ENCODE measurements around the gene VSIG4. TPM values are rescaled to one million over a fixed set of nuclear protein-coding genes. Genes with fewer than 3 reads are reported as not detected.

VSIG4 gene
- total and polyA plus RNA-seq, 10 of the 15 experiments (the other 5 are each of a cell fraction or from before 2014, with no cell fraction given) = 0.05 to 0.36 TPM; not detected in 8

- Histone ChIP-seq H3K4me2 (ENCODE audit: control insufficient read depth, insufficient read depth) (no peak overlapping the region), H3K4me3 (no peak overlapping the region), H4K20me1 (ENCODE audit: control insufficient read depth, insufficient read depth) (no peaks in the 10 kb centered on the region), H3K9ac (ENCODE audit: control insufficient read depth, insufficient read depth, low read length) (no peak overlapping the region), H3K27me3 (replicated peaks in 1 of 2; ENCODE audit: control insufficient read depth in 2 of 2, insufficient read depth in 2 of 2, low read length in 1 of 2) (no peaks in the 10 kb centered on the region), H3K9me3 (replicated peaks; ENCODE audit: control insufficient read depth, insufficient read depth, low read length) (no peaks in the 10 kb centered on the region), H3K79me2 (ENCODE audit: control insufficient read depth, insufficient read depth, low read length) (no peaks in the 10 kb centered on the region), H3K4me1 (ENCODE audit: control insufficient read depth, insufficient read depth, low read length) (no peaks in the 10 kb centered on the region; the same call in 1 of the 2 replicates), H3K36me3 (ENCODE audit: control insufficient read depth in 2 of 2, insufficient read depth in 2 of 2, low read length in 1 of 2) (no peaks in the 10 kb centered on the region), H2AFZ (ENCODE audit: control insufficient read depth, low read depth, low read length) (no peak overlapping the region), H3K27ac (ENCODE audit: control insufficient read depth, insufficient read depth) (no peak overlapping the region)
- POLR2A ChIA-PET = interaction anchor here (1.4 kb wide), 1 partner anchor 17 kb away, joined by 3 read pairs; no protein-coding TSS in a partner anchor
- WGBS (ENCODE audit: insufficient coverage, insufficient replicate concordance, low lambda C conversion rate, missing lambda C conversion rate) = 74% methylated on average over 3 of the region's 3 CpGs
- TF ChIP-seq SP1 (IDR thresholded peaks at IDR 0.05; ENCODE audit: low read depth, low read length) (no peak), MEF2A (IDR thresholded peaks at IDR 0.05; ENCODE audit: insufficient read depth, low read depth, low read length) (no peak), FOS (IDR thresholded peaks at IDR 0.05; ENCODE audit: borderline replicate concordance, extremely low read depth, insufficient read length) (no peak), ZBTB11 (CRISPR knock-in tag; IDR thresholded peaks at IDR 0.05) (no peak), YY1 (IDR thresholded peaks at IDR 0.05; ENCODE audit: low read depth, low read length) (no peak), REST (IDR thresholded peaks at IDR 0.05; ENCODE audit: low read depth, low read length) (no peak), RAD51 (IDR thresholded peaks at IDR 0.05) (no peak), IRF3 (IDR thresholded peaks at IDR 0.05) (no peak), SIN3A (IDR thresholded peaks at IDR 0.05; ENCODE audit: low read depth, low read length) (no peak)
- BruUV-seq (replicated peaks) = no TSS peak
- SMC1A ChIA-PET (ENCODE audit: uncharacterized antibody, unreplicated experiment) = interaction anchor here (0.6 to 1.4 kb wide), 6 partner anchors 9 to 401 kb away, joined by 3 to 7 read pairs (median 3); no protein-coding TSS in a partner anchor
- in situ Hi-C loops (cut with MboI) (no loop called here), intact Hi-C loops (cut with micrococcal nuclease; ENCODE audit: unreplicated experiment) (no loop called here)
- RAD21 ChIA-PET (ENCODE audit: unreplicated experiment) = interaction anchor here (0.7 to 1.5 kb wide), 3 partner anchors 19 to 49 kb away, joined by 3 to 4 read pairs (median 3); no protein-coding TSS in a partner anchor
- FAIRE-seq = no peak
- ATAC-seq = peak; percentile 48
- CTCF ChIA-PET = interaction anchor here (1.0 to 1.4 kb wide), 2 partner anchors 9 to 37 kb away, joined by 3 to 5 read pairs; no protein-coding TSS in a partner anchor
- DNase-seq (ENCODE audit: low read depth, low spot score) = no peak
These were observed 45.1 kb downstream of the VSIG4 start for GRCh38 chrX:65994519-65995506.

Measured in GM12878 (cell line).